ENCODE measurements around the gene IRF2BPL.

- TF ChIP-seq CTCF (IDR thresholded peaks at IDR 0.05): no peak
- TF ChIP-seq POLR2A (IDR thresholded peaks at IDR 0.05): no peak
Observed at GRCh38 chr14:76995279-76996035, 33.1 kb downstream of the IRF2BPL start.
